A549 (cell line): Measurements from ENCODE around the gene GAREM1. TPM values are rescaled to one million over a fixed set of nuclear protein-coding genes. Genes with fewer than 3 reads are reported as not detected.

Experiments used
- ATAC-seq, 2 experiments: fragments of 200-7000 bp in 1 of 2; fragments of >200 bp in 1 of 2; cut with Nextera tagmentation in 1 of 2; cut with Tn5 transposase in 1 of 2; 3 replicates each; pipeline versions ENCODE4 v1.8.0 to v1.9.1; 2018 to 2020; ENCODE audit warnings: mild to moderate bottlenecking in 1 of 2, moderate library complexity in 1 of 2
- CTCF ChIA-PET: fragments of 300-600 bp; sonication (Branson Sonifier 250); formaldehyde crosslinking; extraction: SDS; loops from one replicate; lab custom pipeline; 2021; ENCODE audit warnings: antibody characterized with exemption, inconsistent platforms; lab: Yijun Ruan, JAX
- POLR2A ChIA-PET: fragments of 350-600 bp; formaldehyde crosslinking; extraction: SDS; loops from one replicate; lab custom pipeline; 2021; ENCODE audit warnings: antibody characterized with exemption, inconsistent platforms; lab: Yijun Ruan, JAX
- DNase-seq, 2 experiments: peaks; one replicate each; pipeline versions ENCODE4 v3.0.0 to v3.0.0-alpha.2; 2011 to 2016; ENCODE audit warnings: low read depth in 1 of 2, low spot score in 1 of 2
- FAIRE-seq: peaks from 2 replicates; lab custom pipeline; 2011; peaks lifted over from hg19 to GRCh38; lab: Jason Lieb, UNC
- H3K27ac ChIP-seq, 2 experiments: fragments of >200 bp; sonication (Bioruptor Twin); formaldehyde crosslinking; 3 replicates each; pipeline ENCODE4 v1.5.1; 2016 to 2017
- H3K4me1 ChIP-seq: fragments of >200 bp; sonication (Bioruptor Twin); formaldehyde crosslinking; 3 replicates; pipeline ENCODE4 v1.6.1; 2016
- H3K4me2 ChIP-seq: fragments of >200 bp; sonication (Bioruptor Twin); formaldehyde crosslinking; 3 replicates; pipeline ENCODE4 v1.6.1; 2016
- H3K4me3 ChIP-seq: fragments of >200 bp; sonication (Bioruptor Twin); formaldehyde crosslinking; 3 replicates; pipeline ENCODE4 v1.5.1; 2016
- H3K9me3 ChIP-seq: fragments of >200 bp; sonication (Bioruptor Twin); formaldehyde crosslinking; 3 replicates; pipeline ENCODE4 v1.6.1; 2016
- BHLHE40 ChIP-seq: IDR thresholded peaks from 2 replicates; pipeline ENCODE4 v1.6.1; 2012; ENCODE audit warnings: low read depth, low read length, inconsistent platforms
- CBX2 ChIP-seq: fragments of 200-600 bp; sonication (generic); IDR thresholded peaks from 2 replicates; pipeline ENCODE4 v1.6.1; 2016; ENCODE audit warnings: low read depth, mild to moderate bottlenecking, borderline replicate concordance
- CHD2 ChIP-seq: fragments of 150-350 bp; IDR thresholded peaks from 2 replicates; pipeline ENCODE4 v1.6.1; 2014; ENCODE audit warnings: low read length; ENCODE audit not compliant: partially characterized antibody
- FOSB ChIP-seq: fragments of 250-450 bp; sonication (Bioruptor Pico); IDR thresholded peaks from 2 replicates; pipeline ENCODE4 v1.5.0; 2020; ENCODE audit warnings: mild to moderate bottlenecking, moderate library complexity
- FOSL2 ChIP-seq, 2 experiments: fragments of 450-650 bp in 1 of 2; fragments of >200 bp in 1 of 2; sonication (Bioruptor Twin) in 1 of 2; formaldehyde crosslinking; IDR thresholded peaks; 2 replicates each; pipeline versions ENCODE4 v1.5.0 to v1.6.1; 2016 to 2020; ENCODE audit warnings: mild to moderate bottlenecking in 1 of 2, moderate library complexity in 1 of 2
- GATA3 ChIP-seq: IDR thresholded peaks from 2 replicates; pipeline ENCODE4 v1.6.1; 2012; ENCODE audit warnings: borderline replicate concordance
- HOXB13 ChIP-seq: fragments of 250-450 bp; sonication (Bioruptor Pico); IDR thresholded peaks from 2 replicates; pipeline ENCODE4 v1.5.0; 2020; ENCODE audit warnings: low read depth, mild to moderate bottlenecking, moderate library complexity
- JUN ChIP-seq, 2 experiments: fragments of >200 bp; sonication (Bioruptor Twin); formaldehyde crosslinking; IDR thresholded peaks; 2 replicates in 1 of 2; 3 replicates in 1 of 2; pipeline ENCODE4 v1.6.1; 2016 to 2017
- KDM5A ChIP-seq: fragments of 200-600 bp; sonication (generic); IDR thresholded peaks from 2 replicates; pipeline ENCODE4 v1.6.1; 2016; ENCODE audit warnings: antibody characterized with exemption, mild to moderate bottlenecking
- MAZ ChIP-seq: fragments of 150-350 bp; IDR thresholded peaks from 2 replicates; pipeline ENCODE4 v1.6.1; 2014; ENCODE audit warnings: antibody characterized with exemption, low read depth, low read length, borderline replicate concordance
- MYC ChIP-seq: IDR thresholded peaks from 2 replicates; pipeline ENCODE4 v1.6.1; 2012; ENCODE audit warnings: mild to moderate bottlenecking, inconsistent platforms, low read length, improper control_type of control experiment, borderline replicate concordance
- NFE2L2 ChIP-seq: fragments of 150-350 bp; conservative IDR thresholded peaks from 2 replicates; pipeline ENCODE4 v1.6.1; 2014; ENCODE audit warnings: low read length
- NPAS2 ChIP-seq: fragments of 250-450 bp; sonication (Bioruptor Pico); IDR thresholded peaks from 2 replicates; pipeline ENCODE4 v1.8.0; 2022; ENCODE audit warnings: mild to moderate bottlenecking, moderate library complexity, borderline replicate concordance
- NR3C1 ChIP-seq: fragments of >200 bp; sonication (Bioruptor Twin); formaldehyde crosslinking; IDR thresholded peaks from 3 replicates; pipeline ENCODE4 v1.6.1; 2017
- PHF8 ChIP-seq: fragments of 200-600 bp; sonication (generic); IDR thresholded peaks from 2 replicates; pipeline ENCODE4 v1.6.1; 2016; ENCODE audit warnings: low read depth, mild to moderate bottlenecking, antibody characterized with exemption, moderate library complexity, borderline replicate concordance
- RAD21 ChIP-seq, 2 experiments: fragments of >200 bp in 1 of 2; sonication (Bioruptor Twin) in 1 of 2; formaldehyde crosslinking in 1 of 2; IDR thresholded peaks in 1 of 2; conservative IDR thresholded peaks in 1 of 2; 2 replicates in 1 of 2; 3 replicates in 1 of 2; pipeline ENCODE4 v1.6.1; 2012 to 2018; ENCODE audit warnings: inconsistent platforms in 1 of 2
- RARB ChIP-seq: fragments of 250-450 bp; sonication (Bioruptor Pico); IDR thresholded peaks from 2 replicates; pipeline ENCODE4 v1.8.0; 2021; ENCODE audit warnings: mild to moderate bottlenecking, moderate library complexity
- RNF2 ChIP-seq: fragments of 200-600 bp; sonication (generic); IDR thresholded peaks from 2 replicates; pipeline ENCODE4 v1.6.1; 2016; ENCODE audit warnings: low read depth, mild to moderate bottlenecking, antibody characterized with exemption, moderate library complexity, borderline replicate concordance
- SREBF2 ChIP-seq: fragments of 450-650 bp; IDR thresholded peaks from 2 replicates; pipeline ENCODE4 v1.6.1; 2014; ENCODE audit warnings: mild to moderate bottlenecking, moderate library complexity
- ZFP36 ChIP-seq: fragments of 450-650 bp; IDR thresholded peaks from 2 replicates; pipeline ENCODE4 v1.6.1; 2014; ENCODE audit warnings: borderline replicate concordance; ENCODE audit not compliant: partially characterized antibody
- WGBS: methylation state at CpG from one replicate; pipeline ENCODE4 v1.1.6; 2017; ENCODE audit errors: missing lambda C conversion rate; 5-methylcytosine and 5-hydroxymethylcytosine counted together
- polyA plus RNA-seq, 4 experiments: library from polyadenylated mRNA; depleted of rRNA in 3 of 4; stranded (reverse); fragments of >200 nt; fragmentation: RNase III in 1 of 4; extraction: RNeasy Plus Mini Kit Qiagen cat#74134 plus additional on column Dnase treatment in 1 of 4; gene quantifications; 2 replicates in 3 of 4; 3 replicates in 1 of 4; pipeline ENCODE4 v1.2.3, GENCODE V29; 2011 to 2017
- TF ChIP-seq, protein P1 (sequence below): IDR thresholded peaks from 2 replicates; pipeline ENCODE4 v1.6.1; 2012; ENCODE audit warnings: low read depth, borderline replicate concordance
- TF ChIP-seq, protein P2 (sequence below): fragments of 250-450 bp; sonication (Bioruptor Pico); IDR thresholded peaks from 2 replicates; pipeline ENCODE4 v1.5.0; 2021; ENCODE audit warnings: mild to moderate bottlenecking, moderate library complexity, borderline replicate concordance
- TF ChIP-seq, protein P3 (sequence below): fragments of 450-650 bp; IDR thresholded peaks from 2 replicates; pipeline ENCODE4 v1.6.1; 2014; ENCODE audit warnings: antibody characterized with exemption
- TF ChIP-seq, protein P4 (sequence below): IDR thresholded peaks from 2 replicates; pipeline ENCODE4 v1.6.1; 2012

Gene GAREM1
- polyA plus RNA-seq, 2 of the 4 experiments (the other 2 are of a cell fraction): 1.3 to 5.0 TPM

DNA sequence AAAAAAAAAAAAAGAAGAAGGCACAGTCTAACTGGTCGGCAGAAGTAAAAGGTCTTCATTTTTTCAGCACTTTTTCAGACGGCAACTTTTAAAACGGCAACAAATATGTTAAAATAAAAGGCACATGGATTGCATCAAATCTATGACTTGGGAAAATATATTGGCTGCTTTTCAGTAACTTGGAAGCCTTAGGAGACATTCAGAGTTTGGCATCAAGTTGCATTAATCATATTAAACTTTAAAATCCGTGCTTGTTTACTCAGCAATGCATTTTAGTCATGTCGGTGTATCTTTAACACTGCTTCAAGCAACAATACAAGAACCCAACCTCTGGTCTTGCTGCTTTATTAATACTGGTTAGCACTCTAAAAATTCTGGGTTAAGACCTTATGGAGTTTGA, 169.8 kb downstream of the GAREM1 start:
- CTCF ChIA-PET: no interaction called here
- TF ChIP-seq CHD2: no peak
- no peak for TF ChIP-seq GATA3
- TF ChIP-seq RAD21 (conservative IDR thresholded peaks at IDR 0.05 in 1 of 2, IDR thresholded peaks at IDR 0.05 in 1 of 2): no peak
- TF ChIP-seq CBX2: no peak
- TF ChIP-seq FOSL2 (IDR thresholded peaks at IDR 0.05): no peak
- no peak for TF ChIP-seq FOSL2 (CRISPR knock-in tag; IDR thresholded peaks at IDR 0.05)
- TF ChIP-seq NFE2L2: no peak
- TF ChIP-seq RNF2: no peak
- TF ChIP-seq HOXB13 (CRISPR knock-in tag): no peak
- TF ChIP-seq, protein P1, sequence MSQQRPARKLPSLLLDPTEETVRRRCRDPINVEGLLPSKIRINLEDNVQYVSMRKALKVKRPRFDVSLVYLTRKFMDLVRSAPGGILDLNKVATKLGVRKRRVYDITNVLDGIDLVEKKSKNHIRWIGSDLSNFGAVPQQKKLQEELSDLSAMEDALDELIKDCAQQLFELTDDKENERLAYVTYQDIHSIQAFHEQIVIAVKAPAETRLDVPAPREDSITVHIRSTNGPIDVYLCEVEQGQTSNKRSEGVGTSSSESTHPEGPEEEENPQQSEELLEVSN: no peak
- TF ChIP-seq, protein P2, sequence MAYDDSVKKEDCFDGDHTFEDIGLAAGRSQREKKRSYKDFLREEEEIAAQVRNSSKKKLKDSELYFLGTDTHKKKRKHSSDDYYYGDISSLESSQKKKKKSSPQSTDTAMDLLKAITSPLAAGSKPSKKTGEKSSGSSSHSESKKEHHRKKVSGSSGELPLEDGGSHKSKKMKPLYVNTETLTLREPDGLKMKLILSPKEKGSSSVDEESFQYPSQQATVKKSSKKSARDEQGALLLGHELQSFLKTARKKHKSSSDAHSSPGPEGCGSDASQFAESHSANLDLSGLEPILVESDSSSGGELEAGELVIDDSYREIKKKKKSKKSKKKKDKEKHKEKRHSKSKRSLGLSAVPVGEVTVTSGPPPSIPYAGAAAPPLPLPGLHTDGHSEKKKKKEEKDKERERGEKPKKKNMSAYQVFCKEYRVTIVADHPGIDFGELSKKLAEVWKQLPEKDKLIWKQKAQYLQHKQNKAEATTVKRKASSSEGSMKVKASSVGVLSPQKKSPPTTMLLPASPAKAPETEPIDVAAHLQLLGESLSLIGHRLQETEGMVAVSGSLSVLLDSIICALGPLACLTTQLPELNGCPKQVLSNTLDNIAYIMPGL (CRISPR knock-in tag): no peak
- 79% methylated on average over 5 of the region's 5 CpGs for WGBS
- FAIRE-seq (no peak), DNase-seq (no peak), ATAC-seq (no peak)
- Histone ChIP-seq H3K27ac (peak overlapping the region in 1 of 2 experiments; percentile 69; a peak in 2 of 6 replicates), H3K4me2 (no peak overlapping the region), H3K4me3 (no peak overlapping the region), H3K4me1 (peaks cover 15% of the 10 kb centered on the region; the same call in 2 of the 3 replicates), H3K9me3 (no peaks in the 10 kb centered on the region)
- POLR2A ChIA-PET: no interaction called here

DNA sequence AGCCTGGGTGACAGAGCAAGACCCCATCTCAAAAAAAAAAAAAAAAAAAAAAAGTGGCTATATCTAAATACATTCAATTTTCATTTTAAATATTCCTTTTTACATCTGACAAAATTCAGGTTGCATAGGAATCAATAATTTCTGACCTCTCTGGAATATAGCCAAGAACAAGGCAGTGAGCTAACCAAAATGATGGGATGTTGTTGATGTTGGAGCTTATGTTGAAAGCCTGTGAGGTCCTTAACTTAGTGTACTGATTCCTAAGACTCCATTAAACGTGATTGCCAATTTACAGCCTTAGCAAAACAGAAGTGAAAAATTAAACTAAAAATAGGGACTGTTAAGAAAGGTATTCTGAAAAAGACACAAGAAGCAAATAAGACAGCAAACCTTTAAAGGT, 171.2 kb downstream of the GAREM1 start:
- ATAC-seq (no peak), FAIRE-seq (no peak), DNase-seq (no peak)
- POLR2A ChIA-PET: no interaction called here
- Histone ChIP-seq H3K4me1 (peaks cover 15% of the 10 kb centered on the region; the same call in 2 of the 3 replicates), H3K9me3 (no peaks in the 10 kb centered on the region), H3K27ac (no peak overlapping the region), H3K4me3 (no peak overlapping the region), H3K4me2 (no peak overlapping the region)
- WGBS: 91% methylated on average over 1 of the region's 1 CpG
- no peak for TF ChIP-seq MYC
- no peak for TF ChIP-seq RARB (CRISPR knock-in tag)
- TF ChIP-seq NFE2L2: no peak
- TF ChIP-seq, protein P2 (CRISPR knock-in tag): no peak
- no peak for TF ChIP-seq KDM5A
- no peak for TF ChIP-seq NR3C1
- TF ChIP-seq ZFP36: no peak
- TF ChIP-seq SREBF2: no peak
- TF ChIP-seq PHF8: no peak
- TF ChIP-seq MAZ: no peak
- TF ChIP-seq FOSB: no peak
- TF ChIP-seq NPAS2: no peak
- TF ChIP-seq JUN (IDR thresholded peaks at IDR 0.05): no peak
- no peak for TF ChIP-seq CBX2
- TF ChIP-seq, protein P3, sequence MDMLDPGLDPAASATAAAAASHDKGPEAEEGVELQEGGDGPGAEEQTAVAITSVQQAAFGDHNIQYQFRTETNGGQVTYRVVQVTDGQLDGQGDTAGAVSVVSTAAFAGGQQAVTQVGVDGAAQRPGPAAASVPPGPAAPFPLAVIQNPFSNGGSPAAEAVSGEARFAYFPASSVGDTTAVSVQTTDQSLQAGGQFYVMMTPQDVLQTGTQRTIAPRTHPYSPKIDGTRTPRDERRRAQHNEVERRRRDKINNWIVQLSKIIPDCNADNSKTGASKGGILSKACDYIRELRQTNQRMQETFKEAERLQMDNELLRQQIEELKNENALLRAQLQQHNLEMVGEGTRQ: no peak
- TF ChIP-seq BHLHE40: no peak
- TF ChIP-seq GATA3: no peak
- no peak for TF ChIP-seq CHD2
- TF ChIP-seq, protein P4, sequence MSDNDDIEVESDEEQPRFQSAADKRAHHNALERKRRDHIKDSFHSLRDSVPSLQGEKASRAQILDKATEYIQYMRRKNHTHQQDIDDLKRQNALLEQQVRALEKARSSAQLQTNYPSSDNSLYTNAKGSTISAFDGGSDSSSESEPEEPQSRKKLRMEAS: no peak
- CTCF ChIA-PET: interaction anchor here (1.0 to 1.8 kb wide), 3 partner anchors 10 to 171 kb away, joined by 3 to 6 read pairs (median 4); partner anchors contain the start of gene GAREM1
